ENCODE measurements around the gene CEP89. TPM values are rescaled to one million over a fixed set of nuclear protein-coding genes. Genes with fewer than 3 reads are reported as not detected.
"Not testable (repeated sequence)": the region's sequence is repeated elsewhere in the genome, so short reads cannot be mapped to it uniquely, and the experiment has no call there.

Gene CEP89
- total RNA-seq, 3 donors from 2014 or later, result 14.8 to 17.8 (median 14.8) TPM

DNA sequence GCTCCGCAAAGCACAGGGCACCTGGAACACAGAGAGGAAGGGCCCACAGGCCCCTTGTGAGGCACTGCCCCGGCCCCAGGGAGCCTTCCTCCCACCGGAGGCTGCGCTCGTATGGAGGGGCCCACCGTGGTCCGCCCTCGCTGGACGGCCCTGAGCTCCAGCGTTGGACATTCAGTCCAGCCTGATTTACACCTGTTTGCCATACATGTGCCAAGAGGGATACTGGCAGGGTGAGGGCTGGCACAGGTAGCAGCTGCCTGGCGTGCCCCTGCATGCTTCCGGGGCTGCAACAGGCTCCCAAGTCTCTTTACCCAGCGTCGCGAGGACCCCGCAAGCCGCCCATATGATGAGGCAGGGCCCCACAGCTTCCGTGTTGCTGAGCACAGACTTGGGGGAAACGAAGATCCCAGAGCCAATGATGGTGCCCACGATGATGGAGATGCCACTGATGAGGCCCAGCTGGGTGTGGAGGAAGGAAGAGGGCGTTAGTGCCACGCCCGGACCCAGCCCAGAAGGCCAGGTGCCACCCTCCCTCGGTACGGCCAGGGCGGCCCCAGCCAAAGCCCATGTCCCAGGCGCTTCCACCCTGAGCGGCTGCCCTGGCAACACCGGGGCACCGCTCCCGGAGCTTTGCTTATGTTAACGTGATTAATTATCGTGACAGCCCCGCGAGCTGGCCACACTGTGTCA is 107.3 kb downstream of the CEP89 start:
- no peak for ATAC-seq
- no peak for DNase-seq
- H3K9me3 Mint-ChIP-seq, result no peaks in the 10 kb centered on the region
- H3K4me1 Mint-ChIP-seq (ENCODE audit: low read depth), result no peaks in the 10 kb centered on the region
- no peak overlapping the region for H3K4me3 Mint-ChIP-seq
- no peaks in the 10 kb centered on the region for H3K36me3 Mint-ChIP-seq (ENCODE audit: insufficient read depth)
- no peaks in the 10 kb centered on the region for H3K27me3 Mint-ChIP-seq (ENCODE audit: low read depth)

DNA sequence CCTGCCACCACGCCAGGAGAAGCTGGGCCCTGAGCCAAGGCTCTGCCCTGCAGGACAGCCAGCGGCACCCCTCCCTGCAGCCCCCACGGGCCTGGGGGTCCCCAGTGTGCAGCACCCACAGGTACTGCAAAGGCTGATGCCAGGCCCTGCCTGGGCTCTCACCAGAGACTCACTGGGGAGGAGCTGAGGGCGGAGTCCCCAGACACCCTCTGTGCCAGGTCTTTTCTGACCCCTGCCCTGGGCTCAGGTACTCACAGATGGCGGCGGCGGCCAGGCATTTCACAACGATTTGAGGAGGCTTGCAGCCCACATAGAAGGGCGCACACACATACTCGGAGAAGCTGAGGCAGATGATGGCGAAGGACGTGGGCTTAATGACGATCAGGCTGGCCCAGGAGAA is 107.9 kb downstream of the CEP89 start:
- no peaks in the 10 kb centered on the region for H3K9me3 Mint-ChIP-seq
- H3K4me1 Mint-ChIP-seq (ENCODE audit: low read depth), result no peaks in the 10 kb centered on the region
- H3K4me3 Mint-ChIP-seq, result no peak overlapping the region
- H3K36me3 Mint-ChIP-seq (ENCODE audit: insufficient read depth), result no peaks in the 10 kb centered on the region
- H3K27me3 Mint-ChIP-seq (ENCODE audit: low read depth), result no peaks in the 10 kb centered on the region
- ATAC-seq (no peak), DNase-seq (no peak)

DNA sequence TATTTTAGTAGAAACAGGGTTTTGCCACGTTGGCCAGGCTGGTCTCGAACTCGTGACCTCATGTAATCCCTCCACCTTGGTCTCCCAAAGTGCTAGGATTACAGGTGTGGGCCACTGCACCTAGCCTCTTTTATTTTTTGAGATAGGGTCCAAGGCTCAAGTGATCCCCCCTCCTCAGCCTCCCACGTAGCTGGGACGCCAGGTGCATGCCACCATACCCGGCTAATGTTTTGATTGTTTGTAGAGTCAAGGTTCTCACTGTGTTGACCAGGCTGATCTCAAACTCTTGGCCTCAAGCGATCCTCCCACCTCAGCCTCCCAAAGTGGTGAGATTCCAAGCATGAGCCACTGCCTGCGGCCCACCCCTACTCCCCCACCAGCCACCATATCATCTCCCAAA is 108.5 kb downstream of the CEP89 start:
- H3K9me3 Mint-ChIP-seq, result no peaks in the 10 kb centered on the region
- DNase-seq, result no peak
- H3K36me3 Mint-ChIP-seq (ENCODE audit: insufficient read depth), result no peaks in the 10 kb centered on the region
- no peak for ATAC-seq
- H3K4me3 Mint-ChIP-seq, result no peak overlapping the region
- H3K4me1 Mint-ChIP-seq (ENCODE audit: low read depth), result no peaks in the 10 kb centered on the region
- H3K27me3 Mint-ChIP-seq (ENCODE audit: low read depth), result no peaks in the 10 kb centered on the region

DNA sequence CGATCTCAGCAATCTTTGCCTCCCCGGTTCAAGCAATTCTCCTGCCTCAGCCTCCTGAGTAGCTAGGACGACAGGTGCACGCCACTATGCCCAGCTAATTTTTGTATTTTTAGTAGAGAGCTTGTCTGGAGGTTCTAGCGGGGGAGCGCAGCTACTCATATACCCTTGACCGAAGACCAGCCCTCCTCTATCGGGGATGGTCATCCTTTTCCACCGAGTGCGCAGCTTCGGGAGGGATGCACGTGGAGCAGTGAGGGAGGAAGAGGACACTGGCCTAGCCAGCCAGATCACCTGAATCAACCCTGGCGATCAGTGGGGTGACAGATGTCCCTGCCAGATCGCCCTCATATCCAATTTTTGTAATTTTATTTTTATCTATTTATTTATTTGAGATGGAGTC is 109.0 kb downstream of the CEP89 start:
- Mint-ChIP-seq H3K4me1 (ENCODE audit: low read depth) (no peaks in the 10 kb centered on the region), H3K4me3 (no peak overlapping the region)
- DNase-seq, result no peak

GRCh38 chr19:32862173-32862572 is 109.6 kb downstream of the CEP89 start:
- no peak overlapping the region for H3K4me3 Mint-ChIP-seq
- ATAC-seq (no peak), DNase-seq (no peak)

More for the DNA sequence above, 109.0 kb downstream of the CEP89 start:
- ATAC-seq, result no peak
- no peaks in the 10 kb centered on the region for H3K36me3 Mint-ChIP-seq (ENCODE audit: insufficient read depth)
- H3K27me3 Mint-ChIP-seq (ENCODE audit: low read depth), result no peaks in the 10 kb centered on the region
- H3K9me3 Mint-ChIP-seq, result no peaks in the 10 kb centered on the region

GRCh38 chr19:32861596-32861995 is 110.2 kb downstream of the CEP89 start:
- Mint-ChIP-seq H3K9me3 (no peaks in the 10 kb centered on the region), H3K4me1 (ENCODE audit: low read depth) (no peaks in the 10 kb centered on the region), H3K36me3 (ENCODE audit: insufficient read depth) (no peaks in the 10 kb centered on the region), H3K4me3 (no peak overlapping the region), H3K27me3 (ENCODE audit: low read depth) (no peaks in the 10 kb centered on the region)
- DNase-seq, result no peak
- no peak for ATAC-seq

More at GRCh38 chr19:32862173-32862572, 109.6 kb downstream of the CEP89 start:
- Mint-ChIP-seq H3K27me3 (ENCODE audit: low read depth) (no peaks in the 10 kb centered on the region), H3K4me1 (ENCODE audit: low read depth) (no peaks in the 10 kb centered on the region), H3K36me3 (ENCODE audit: insufficient read depth) (no peaks in the 10 kb centered on the region), H3K9me3 (no peaks in the 10 kb centered on the region)

GRCh38 chr19:32859591-32859990 is 112.2 kb downstream of the CEP89 start:
- ATAC-seq, result no peak

DNA sequence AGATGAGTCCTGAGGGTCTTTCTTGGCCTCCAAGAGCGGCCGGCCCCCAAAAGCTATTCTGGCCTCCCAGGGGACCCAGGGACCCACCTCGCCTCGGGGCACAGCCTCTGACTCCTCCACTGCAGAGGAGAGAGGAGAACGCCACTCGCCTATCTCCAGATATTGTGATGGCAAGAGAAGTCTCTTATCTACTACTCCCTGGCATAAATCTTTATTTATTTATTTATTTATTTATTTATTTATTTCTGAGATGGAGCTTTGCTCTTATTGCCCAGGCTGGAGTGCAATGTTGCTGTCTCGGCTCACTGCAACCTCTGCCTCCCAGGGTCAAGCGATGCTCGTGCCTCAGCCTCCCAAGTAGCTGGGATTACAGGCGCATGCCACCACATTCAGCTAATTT is 113.2 kb downstream of the CEP89 start:
- no peak for ATAC-seq
- no peaks in the 10 kb centered on the region for H3K4me1 Mint-ChIP-seq (ENCODE audit: low read depth)
- no peaks in the 10 kb centered on the region for H3K36me3 Mint-ChIP-seq (ENCODE audit: insufficient read depth)
- no peaks in the 10 kb centered on the region for H3K9me3 Mint-ChIP-seq
- H3K4me3 Mint-ChIP-seq, result no peak overlapping the region
- no peak for DNase-seq
- H3K27me3 Mint-ChIP-seq (ENCODE audit: low read depth), result no peaks in the 10 kb centered on the region

More at GRCh38 chr19:32859591-32859990, 112.2 kb downstream of the CEP89 start:
- Mint-ChIP-seq H3K36me3 (ENCODE audit: insufficient read depth) (no peaks in the 10 kb centered on the region), H3K27me3 (ENCODE audit: low read depth) (no peaks in the 10 kb centered on the region), H3K4me1 (ENCODE audit: low read depth) (no peaks in the 10 kb centered on the region), H3K9me3 (no peaks in the 10 kb centered on the region), H3K4me3 (no peak overlapping the region)
- no peak for DNase-seq

DNA sequence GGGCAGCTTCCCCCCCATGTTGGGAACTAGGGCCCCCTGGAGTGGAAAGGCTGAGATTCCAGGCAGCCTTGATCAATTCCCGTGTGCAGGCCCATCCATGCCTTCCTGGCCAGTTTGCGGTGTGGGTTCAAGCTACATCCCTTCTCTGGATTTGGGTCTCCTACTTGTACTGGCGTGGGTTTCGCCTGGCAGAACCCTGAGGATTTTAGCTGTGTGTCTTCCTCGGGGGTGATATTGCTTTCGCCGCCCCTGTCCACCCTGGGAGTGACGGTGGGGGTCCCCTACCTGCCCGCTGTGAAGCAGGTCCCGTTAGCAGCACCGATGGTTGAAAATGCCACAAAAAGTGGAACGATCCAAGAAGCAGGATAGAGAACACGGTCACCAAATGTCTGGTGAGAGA is 113.6 kb downstream of the CEP89 start:
- no peaks in the 10 kb centered on the region for H3K36me3 Mint-ChIP-seq (ENCODE audit: insufficient read depth)
- H3K4me3 Mint-ChIP-seq, result no peak overlapping the region
- ATAC-seq (no peak), DNase-seq (no peak)
- H3K4me1 Mint-ChIP-seq (ENCODE audit: low read depth), result no peaks in the 10 kb centered on the region
- no peaks in the 10 kb centered on the region for H3K27me3 Mint-ChIP-seq (ENCODE audit: low read depth)
- H3K9me3 Mint-ChIP-seq, result no peaks in the 10 kb centered on the region

DNA sequence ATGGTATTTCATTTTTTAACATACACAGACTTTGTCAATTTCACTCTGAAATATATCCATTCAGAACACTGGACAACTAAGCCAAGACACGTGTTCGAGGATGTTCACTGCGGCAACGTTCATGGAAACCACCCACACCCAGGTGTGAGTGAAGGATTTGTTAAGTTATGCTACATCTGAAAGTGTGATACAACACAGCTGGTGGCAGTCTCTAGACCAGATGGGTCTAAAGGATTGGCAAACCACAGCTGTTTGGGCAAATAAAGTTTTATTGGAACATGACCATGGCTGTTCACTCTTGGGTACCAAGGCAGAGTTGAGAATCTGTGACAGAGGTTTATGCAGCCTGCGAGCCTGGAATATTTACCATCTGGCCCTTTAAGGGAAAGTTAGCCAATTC is 114.2 kb downstream of the CEP89 start:
- H3K27me3 Mint-ChIP-seq (ENCODE audit: low read depth), result no peaks in the 10 kb centered on the region
- H3K4me1 Mint-ChIP-seq (ENCODE audit: low read depth), result no peaks in the 10 kb centered on the region
- DNase-seq (no peak), ATAC-seq (no peak)
- H3K9me3 Mint-ChIP-seq, result no peaks in the 10 kb centered on the region
- H3K36me3 Mint-ChIP-seq (ENCODE audit: insufficient read depth), result no peaks in the 10 kb centered on the region
- H3K4me3 Mint-ChIP-seq, result no peak overlapping the region

- not testable (repeated sequence) for H3K36me3 Mint-ChIP-seq (ENCODE audit: insufficient read depth); H3K27me3 Mint-ChIP-seq (ENCODE audit: low read depth); H3K9me3 Mint-ChIP-seq; DNase-seq; ATAC-seq; H3K4me3 Mint-ChIP-seq; H3K4me1 Mint-ChIP-seq (ENCODE audit: low read depth)
These were observed 114.9 kb downstream of the CEP89 start for GRCh38 chr19:32856818-32857217.

DNA sequence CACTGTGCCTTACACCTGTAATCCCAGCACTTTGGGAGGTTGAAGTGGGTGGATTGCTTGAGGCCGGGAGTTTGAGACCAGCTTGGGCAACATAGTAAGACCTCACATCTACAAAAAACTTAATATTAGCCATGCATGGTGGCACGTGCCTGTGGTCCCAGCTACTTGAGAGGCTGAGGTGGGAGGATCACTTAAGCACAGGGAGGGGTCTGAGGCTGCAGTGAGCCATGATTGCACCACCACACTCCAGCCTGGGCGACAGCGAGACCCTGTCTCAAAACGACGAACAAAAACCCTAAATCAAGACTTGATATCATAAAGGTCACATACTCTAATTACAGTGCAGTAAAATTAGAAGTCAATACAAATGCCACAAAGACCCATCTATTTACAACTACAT is 119.5 kb downstream of the CEP89 start:
- ATAC-seq (no peak), DNase-seq (no peak)
- Mint-ChIP-seq H3K36me3 (ENCODE audit: insufficient read depth) (no peaks in the 10 kb centered on the region), H3K4me3 (no peak overlapping the region), H3K4me1 (ENCODE audit: low read depth) (no peaks in the 10 kb centered on the region), H3K9me3 (peaks cover under 1% of the 10 kb centered on the region), H3K27me3 (ENCODE audit: low read depth) (no peaks in the 10 kb centered on the region)

GRCh38 chr19:32848035-32848434 is 123.7 kb downstream of the CEP89 start:
- H3K27me3 Mint-ChIP-seq (ENCODE audit: low read depth); H3K36me3 Mint-ChIP-seq (ENCODE audit: insufficient read depth); ATAC-seq; H3K4me3 Mint-ChIP-seq; H3K9me3 Mint-ChIP-seq; H3K4me1 Mint-ChIP-seq (ENCODE audit: low read depth); DNase-seq: not testable (repeated sequence)

DNA sequence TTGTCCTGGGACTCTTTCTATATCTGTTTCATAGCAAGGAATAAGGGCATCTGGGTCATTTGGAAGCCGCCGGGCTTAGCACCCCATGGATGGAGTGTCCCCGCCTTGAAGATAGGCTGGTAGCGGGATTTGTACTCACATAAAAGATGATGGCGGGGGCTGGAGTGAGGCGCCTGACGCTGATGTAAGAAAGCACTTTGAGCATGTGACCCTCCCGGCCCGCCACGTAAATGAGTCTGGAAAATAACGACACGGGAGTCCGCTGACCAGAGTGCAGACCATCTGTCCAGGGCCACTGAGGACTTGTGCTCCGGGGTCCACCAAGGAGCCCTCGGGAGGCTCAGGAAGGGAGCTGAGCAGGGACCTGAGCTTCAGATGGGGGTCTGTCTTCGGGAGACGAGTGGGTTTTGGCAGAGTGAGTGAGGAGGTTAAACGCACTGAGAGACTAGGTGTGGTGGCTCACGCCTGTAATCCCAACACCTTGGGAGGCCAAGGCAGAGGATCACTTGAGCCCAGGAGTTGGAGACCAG is 128.0 kb downstream of the CEP89 start:
- no peak for ATAC-seq
- Mint-ChIP-seq H3K36me3 (ENCODE audit: insufficient read depth) (peaks cover 12% of the 10 kb centered on the region), H3K4me1 (ENCODE audit: low read depth) (no peaks in the 10 kb centered on the region), H3K9me3 (peaks cover 16% of the 10 kb centered on the region), H3K4me3 (no peak overlapping the region), H3K27me3 (ENCODE audit: low read depth) (no peaks in the 10 kb centered on the region)
- DNase-seq, result no peak

DNA sequence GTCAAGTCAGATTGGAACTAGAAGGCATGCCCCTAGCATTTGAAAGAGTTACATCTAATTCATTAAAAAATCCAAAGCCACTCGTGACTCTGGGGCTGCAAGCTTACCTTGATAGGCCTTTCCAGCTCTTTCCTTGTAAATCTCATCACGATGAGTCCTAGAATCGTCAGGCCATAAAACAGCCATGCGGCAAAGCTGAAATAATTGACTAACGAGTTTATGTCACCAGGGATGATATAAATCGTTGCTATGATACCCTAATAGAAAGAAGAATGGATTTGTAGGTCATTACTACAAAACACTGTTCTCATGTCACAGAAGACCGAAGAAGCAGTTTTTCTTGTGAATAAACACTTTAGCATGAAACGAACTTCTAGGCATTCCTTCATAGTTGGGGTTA is 129.7 kb downstream of the CEP89 start:
- DNase-seq (no peak), ATAC-seq (no peak)
- H3K4me1 Mint-ChIP-seq (ENCODE audit: low read depth), result peaks cover 3% of the 10 kb centered on the region
- peaks cover 12% of the 10 kb centered on the region for H3K36me3 Mint-ChIP-seq (ENCODE audit: insufficient read depth)
- H3K27me3 Mint-ChIP-seq (ENCODE audit: low read depth), result no peaks in the 10 kb centered on the region
- H3K9me3 Mint-ChIP-seq, result peaks cover 13% of the 10 kb centered on the region
- H3K4me3 Mint-ChIP-seq, result no peak overlapping the region

All from activated T-cell treated with anti-CD3 and anti-CD28 coated beads, Interleukin-2, amount 50 U/mL, for 4 hours (primary cell).